D341Med (cell line): ENCODE results near the gene CCDC188.

Experiments
- DNase-seq: peaks from one replicate; pipeline ENCODE4 v3.0.0; 2012; ENCODE audit warnings: low spot score

The CCDC188 gene

GRCh38 chr22:20105456-20106204 is 45.2 kb downstream of the CCDC188 start:
- DNase-seq = no peak

GRCh38 chr22:20102203-20102780 is 48.6 kb downstream of the CCDC188 start:
- no peak for DNase-seq

- DNase-seq = no peak
Observed at GRCh38 chr22:20101638-20102037, 49.2 kb downstream of the CCDC188 start.

GRCh38 chr22:20099099-20099711 is 51.6 kb downstream of the CCDC188 start:
- no peak for DNase-seq
